Measurements from ENCODE around the gene LRRC4C.

LRRC4C gene

GRCh38 chr11:41320238-41320637 is 139.2 kb downstream of the LRRC4C start:
- Histone ChIP-seq H2AFZ (ENCODE audit: low read length) (no peak overlapping the region), H3K27me3 (ENCODE audit: insufficient read depth, low read length) (no peaks in the 10 kb centered on the region), H3K27ac (ENCODE audit: low read depth, low read length, poor library complexity, severe bottlenecking) (no peak overlapping the region), H3K36me3 (ENCODE audit: insufficient read depth, low read length) (no peaks in the 10 kb centered on the region), H4K20me1 (ENCODE audit: insufficient read depth, low read length) (no peaks in the 10 kb centered on the region), H3K4me1 (ENCODE audit: insufficient read depth, low read length, severe bottlenecking) (no peaks in the 10 kb centered on the region), H3F3A (ENCODE audit: insufficient read depth, low read length) (no peaks in the 10 kb centered on the region), H3K9me2 (ENCODE audit: low read depth, low read length) (no peaks in the 10 kb centered on the region), H3K4me3 (ENCODE audit: low read depth, low read length, poor library complexity, severe bottlenecking) (no peak overlapping the region), H3K79me2 (ENCODE audit: insufficient read depth, low read length) (no peaks in the 10 kb centered on the region), H3K4me2 (ENCODE audit: low read length) (no peak overlapping the region), H3K9ac (ENCODE audit: low read length) (no peak overlapping the region), H3K9me3 (ENCODE audit: low read length) (no peaks in the 10 kb centered on the region)
- TF ChIP-seq EZH2 (IDR thresholded peaks at IDR 0.05; ENCODE audit: borderline replicate concordance, low read length) (no peak), CTCF (IDR thresholded peaks at IDR 0.05; ENCODE audit: low read length) (no peak)

GRCh38 chr11:41319434-41319833 is 140.0 kb downstream of the LRRC4C start:
- Histone ChIP-seq H3K9me3 (ENCODE audit: low read length) (no peaks in the 10 kb centered on the region), H3K4me1 (ENCODE audit: insufficient read depth, low read length, severe bottlenecking) (no peaks in the 10 kb centered on the region), H3K9me2 (ENCODE audit: low read depth, low read length) (no peaks in the 10 kb centered on the region), H3K4me3 (ENCODE audit: low read depth, low read length, poor library complexity, severe bottlenecking) (no peak overlapping the region), H3K27me3 (ENCODE audit: insufficient read depth, low read length) (no peaks in the 10 kb centered on the region), H2AFZ (ENCODE audit: low read length) (no peak overlapping the region), H3K36me3 (ENCODE audit: insufficient read depth, low read length) (no peaks in the 10 kb centered on the region), H3F3A (ENCODE audit: insufficient read depth, low read length) (no peaks in the 10 kb centered on the region), H3K4me2 (ENCODE audit: low read length) (no peak overlapping the region), H3K27ac (ENCODE audit: low read depth, low read length, poor library complexity, severe bottlenecking) (no peak overlapping the region), H3K79me2 (ENCODE audit: insufficient read depth, low read length) (no peaks in the 10 kb centered on the region), H4K20me1 (ENCODE audit: insufficient read depth, low read length) (no peaks in the 10 kb centered on the region), H3K9ac (ENCODE audit: low read length) (no peak overlapping the region)
- TF ChIP-seq EZH2 (IDR thresholded peaks at IDR 0.05; ENCODE audit: borderline replicate concordance, low read length) (no peak), CTCF (IDR thresholded peaks at IDR 0.05; ENCODE audit: low read length) (no peak)

GRCh38 chr11:41316751-41317150 is 142.7 kb downstream of the LRRC4C start:
- no peaks in the 10 kb centered on the region for H3K27me3 ChIP-seq (ENCODE audit: insufficient read depth, low read length)
- TF ChIP-seq CTCF (IDR thresholded peaks at IDR 0.05; ENCODE audit: low read length): no peak
- TF ChIP-seq EZH2 (IDR thresholded peaks at IDR 0.05; ENCODE audit: borderline replicate concordance, low read length): no peak
- no peaks in the 10 kb centered on the region for H4K20me1 ChIP-seq (ENCODE audit: insufficient read depth, low read length)
- no peaks in the 10 kb centered on the region for H3K4me1 ChIP-seq (ENCODE audit: insufficient read depth, low read length, severe bottlenecking)
- H3K4me2 ChIP-seq (ENCODE audit: low read length): no peak overlapping the region
- H2AFZ ChIP-seq (ENCODE audit: low read length): no peak overlapping the region
- no peaks in the 10 kb centered on the region for H3K79me2 ChIP-seq (ENCODE audit: insufficient read depth, low read length)
- no peaks in the 10 kb centered on the region for H3K9me2 ChIP-seq (ENCODE audit: low read depth, low read length)
- H3F3A ChIP-seq (ENCODE audit: insufficient read depth, low read length): no peaks in the 10 kb centered on the region
- no peaks in the 10 kb centered on the region for H3K9me3 ChIP-seq (ENCODE audit: low read length)
- no peak overlapping the region for H3K4me3 ChIP-seq (ENCODE audit: low read depth, low read length, poor library complexity, severe bottlenecking)
- no peaks in the 10 kb centered on the region for H3K36me3 ChIP-seq (ENCODE audit: insufficient read depth, low read length)
- no peak overlapping the region for H3K9ac ChIP-seq (ENCODE audit: low read length)
- H3K27ac ChIP-seq (ENCODE audit: low read depth, low read length, poor library complexity, severe bottlenecking): no peak overlapping the region

Data from OCI-LY1 (cell line).